Psoas muscle (tissue), 8 donors: ENCODE data around the gene IFI6. TPM values are rescaled to one million over a fixed set of nuclear protein-coding genes. Genes with fewer than 3 reads are reported as not detected.

Source experiments
- ATAC-seq, 4 donors: fragments of 200-7000 bp; cut with Tn5 transposase; one replicate each; pipeline ENCODE4 v1.9.1; 2020; ENCODE audit warnings: moderate library complexity in 3 of 4, mild to moderate bottlenecking in 2 of 4
- DNase-seq, 2 donors: peaks; one replicate each; pipeline ENCODE4 v3.0.0-alpha.2; 2020
- H3K27ac ChIP-seq: fragments of 200-600 bp; one replicate; pipeline ENCODE4 v1.8.0; 2022
- H3K27me3 ChIP-seq, 3 donors: fragments of 200-600 bp in 1 of 3; one replicate each; pipeline versions ENCODE4 v1.6.1 to v1.8.0; 2013 to 2022; ENCODE audit warnings: low read length in 2 of 3, mild to moderate bottlenecking in 2 of 3, moderate library complexity in 1 of 3; ENCODE audit not compliant: insufficient read depth in 3 of 3
- H3K36me3 ChIP-seq, 2 donors: fragments of 200-600 bp in 1 of 2; one replicate each; pipeline versions ENCODE4 v1.6.1 to v1.8.0; 2013 to 2022; ENCODE audit warnings: low read depth in 1 of 2, mild to moderate bottlenecking in 1 of 2, moderate library complexity in 1 of 2; ENCODE audit not compliant: insufficient read depth in 1 of 2
- H3K4me1 ChIP-seq: fragments of 200-600 bp; one replicate; pipeline ENCODE4 v1.8.0; 2022
- H3K4me3 ChIP-seq: fragments of 200-600 bp; one replicate; pipeline ENCODE4 v1.8.0; 2022; ENCODE audit warnings: mild to moderate bottlenecking
- H3K9me3 ChIP-seq: fragments of 200-600 bp; one replicate; pipeline ENCODE4 v1.8.0; 2022
- WGBS, 3 donors: extraction: QIAGEN DNeasy Blood & Tissue Kit; methylation state at CpG; one replicate each; pipeline versions ENCODE4 v1.1.6 to v1.1.7; 2013; 5-methylcytosine and 5-hydroxymethylcytosine counted together
- intact Hi-C, 2 donors: fragments of 100-400 bp; cut with DNase I; formaldehyde crosslinking; loops; one replicate each; pipeline versions ENCODE4 v1.11.0 to v1.14.2; 2022
- polyA plus RNA-seq, 3 donors: library from polyadenylated mRNA; stranded (reverse); fragments of 200-250 nt; gene quantifications; one replicate each; pipeline ENCODE4 v1.2.3, GENCODE V29; 2013
- total RNA-seq, 4 donors: library from RNA; stranded (reverse); fragmentation: NEBNext Ultra II Directional in 2 of 4; extraction: Animal tissue kit (Norgen Biotek cat#: 25700) in 2 of 4; gene quantifications; one replicate each; pipeline versions ENCODE4 v1.2.1 to v1.2.4, GENCODE V29; 2021 to 2023
- TF ChIP-seq, protein P1 (sequence below): fragments of 200-600 bp; IDR thresholded peaks from one replicate; pipeline ENCODE4 v1.8.0; 2022; ENCODE audit warnings: antibody characterized with exemption
- donor health status: healthy with polysubstance abuse.
- donor health status: DM: no; HTN: no; CAD: no; lungs with moderate emphysema.
- donor health status: Bipolar disorder and iron deficiency.
- donor health status: healthy.
- donor health status: DM: yes; HTN: yes; CAD: no.
- donor health status: DM: no; HTN: no; CAD: no.
- donor health status: DM: no; HTN: no; CAD: no.
- donor health status: DM: yes; HTN: yes; CAD: no.

IFI6 gene
- total and polyA plus RNA-seq, 7 donors: 7.8 to 25.8 (median 18.6) TPM

- Histone ChIP-seq H3K4me3 (no peak overlapping the region), H3K27me3 (no peaks in the 10 kb centered on the region), H3K9me3 (no peaks in the 10 kb centered on the region), H3K36me3 (peaks cover 0 to 3% of the 10 kb centered on the region in 2 donors), H3K27ac (no peak overlapping the region), H3K4me1 (peaks cover 15% of the 10 kb centered on the region)
- TF ChIP-seq, protein P1, sequence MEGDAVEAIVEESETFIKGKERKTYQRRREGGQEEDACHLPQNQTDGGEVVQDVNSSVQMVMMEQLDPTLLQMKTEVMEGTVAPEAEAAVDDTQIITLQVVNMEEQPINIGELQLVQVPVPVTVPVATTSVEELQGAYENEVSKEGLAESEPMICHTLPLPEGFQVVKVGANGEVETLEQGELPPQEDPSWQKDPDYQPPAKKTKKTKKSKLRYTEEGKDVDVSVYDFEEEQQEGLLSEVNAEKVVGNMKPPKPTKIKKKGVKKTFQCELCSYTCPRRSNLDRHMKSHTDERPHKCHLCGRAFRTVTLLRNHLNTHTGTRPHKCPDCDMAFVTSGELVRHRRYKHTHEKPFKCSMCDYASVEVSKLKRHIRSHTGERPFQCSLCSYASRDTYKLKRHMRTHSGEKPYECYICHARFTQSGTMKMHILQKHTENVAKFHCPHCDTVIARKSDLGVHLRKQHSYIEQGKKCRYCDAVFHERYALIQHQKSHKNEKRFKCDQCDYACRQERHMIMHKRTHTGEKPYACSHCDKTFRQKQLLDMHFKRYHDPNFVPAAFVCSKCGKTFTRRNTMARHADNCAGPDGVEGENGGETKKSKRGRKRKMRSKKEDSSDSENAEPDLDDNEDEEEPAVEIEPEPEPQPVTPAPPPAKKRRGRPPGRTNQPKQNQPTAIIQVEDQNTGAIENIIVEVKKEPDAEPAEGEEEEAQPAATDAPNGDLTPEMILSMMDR: no peak
- intact Hi-C loops: loop anchor here (2.0 to 5.0 kb wide), 2 partner anchors 276 to 313 kb away; partner anchors contain the start of gene GPR3 (in 1 of the 2)
- DNase-seq (no peak), ATAC-seq (no peak)
- WGBS, 3 donors: 80 to 82% (median 80%) methylated on average over 38 to 42 of the region's 42 CpGs
Measured at GRCh38 chr1:27668121-27668807, 3.7 kb downstream of the IFI6 start.

DNA sequence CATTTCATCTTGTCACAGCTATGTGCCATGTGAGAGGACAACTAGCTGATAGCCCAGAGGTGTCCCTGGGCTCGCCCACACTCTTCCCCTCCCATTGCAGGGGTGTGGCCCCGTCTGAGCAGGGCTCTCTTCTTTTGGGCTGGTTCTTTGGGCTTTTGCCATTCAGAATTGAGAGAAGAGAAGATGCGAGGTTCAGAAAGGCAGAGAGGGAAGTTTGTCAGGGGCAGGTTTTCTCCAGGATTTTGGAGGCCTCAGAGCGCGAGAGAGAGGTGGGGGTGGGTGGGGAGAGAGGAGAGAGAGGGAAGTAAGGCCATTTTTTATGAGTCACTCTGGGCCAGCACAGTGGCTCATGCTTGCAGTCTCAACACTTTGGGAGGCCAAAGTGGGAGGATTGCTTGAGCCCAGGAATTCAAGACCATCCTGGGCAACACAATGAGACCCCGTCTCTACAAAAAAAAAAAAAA is 5.2 kb downstream of the IFI6 start:
- no peak for ATAC-seq
- no peak for DNase-seq
- Histone ChIP-seq H3K9me3 (no peaks in the 10 kb centered on the region), H3K4me1 (peaks cover 8% of the 10 kb centered on the region), H3K27me3 (no peaks in the 10 kb centered on the region), H3K27ac (no peak overlapping the region), H3K4me3 (no peak overlapping the region), H3K36me3 (peaks cover 0 to 3% of the 10 kb centered on the region in 2 donors)
- WGBS, 3 donors: 75 to 80% (median 79%) methylated on average over 6 of the region's 6 CpGs
- intact Hi-C loops: loop anchor here in 1 of 2 donors (5.0 kb wide), 1 partner anchor 275 kb away; the partner anchor contains the start of gene GPR3
- TF ChIP-seq, protein P1: no peak

DNA sequence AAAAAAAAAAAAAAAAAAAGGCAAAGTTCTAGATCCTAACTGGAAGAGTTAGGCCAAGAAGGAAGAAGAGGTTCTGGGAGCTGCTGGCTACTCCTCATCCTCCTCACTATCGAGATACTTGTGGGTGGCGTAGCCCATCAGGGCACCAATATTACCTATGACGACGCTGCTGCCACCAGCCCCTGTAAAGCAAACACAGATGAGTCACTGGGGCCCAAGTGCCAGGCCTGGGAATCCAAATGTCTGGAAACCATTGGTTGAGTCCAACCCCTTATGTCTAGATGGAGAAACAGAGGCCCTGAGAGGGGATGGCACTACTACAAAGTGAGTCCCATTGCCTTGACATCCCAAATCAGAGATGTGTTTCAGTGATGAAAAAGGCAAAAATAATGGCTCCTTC is 5.7 kb downstream of the IFI6 start:
- H3K4me1 ChIP-seq: peaks cover 8% of the 10 kb centered on the region
- ATAC-seq (no peak), DNase-seq (no peak)
- 85 to 93% (median 90%) methylated on average over 4 of the region's 4 CpGs for WGBS, 3 donors
- no peak overlapping the region for H3K4me3 ChIP-seq
- intact Hi-C loops: loop anchor here in 1 of 2 donors (5.0 kb wide), 1 partner anchor 274 kb away; the partner anchor contains the start of gene GPR3
- H3K27me3 ChIP-seq: no peaks in the 10 kb centered on the region
- TF ChIP-seq, protein P1: no peak
- no peak overlapping the region for H3K27ac ChIP-seq
- H3K36me3 ChIP-seq: peaks cover 0 to 3% of the 10 kb centered on the region in 2 donors
- no peaks in the 10 kb centered on the region for H3K9me3 ChIP-seq

- WGBS, 3 donors: 87% methylated on average over 9 of the region's 9 CpGs
- Histone ChIP-seq H3K4me3 (no peak overlapping the region), H3K27me3 (no peaks in the 10 kb centered on the region), H3K4me1 (peaks cover 8% of the 10 kb centered on the region), H3K27ac (no peak overlapping the region), H3K9me3 (no peaks in the 10 kb centered on the region), H3K36me3 (peaks cover 0 to 3% of the 10 kb centered on the region in 2 donors)
- TF ChIP-seq, protein P1: no peak
- intact Hi-C loops: loop anchor here in 1 of 2 donors (5.0 kb wide), 1 partner anchor 273 kb away; the partner anchor contains the start of gene GPR3
- ATAC-seq (no peak), DNase-seq (no peak)
Measured at GRCh38 chr1:27665016-27665651, 6.9 kb downstream of the IFI6 start.
